Neural progenitor cell (in vitro differentiated cells): ENCODE results near the gene ATP13A3.

Experiments
- EZH2phosphoT487 ChIP-seq: fragments of 200-600 bp; sonication (generic); IDR thresholded peaks from 2 replicates; pipeline ENCODE4 v1.6.1; 2017; ENCODE audit warnings: antibody characterized with exemption
- TF ChIP-seq, protein P1 (sequence below): fragments of 200-600 bp; sonication (generic); IDR thresholded peaks from 2 replicates; pipeline ENCODE4 v1.5.1; 2017; ENCODE audit warnings: antibody characterized with exemption, mild to moderate bottlenecking

DNA sequence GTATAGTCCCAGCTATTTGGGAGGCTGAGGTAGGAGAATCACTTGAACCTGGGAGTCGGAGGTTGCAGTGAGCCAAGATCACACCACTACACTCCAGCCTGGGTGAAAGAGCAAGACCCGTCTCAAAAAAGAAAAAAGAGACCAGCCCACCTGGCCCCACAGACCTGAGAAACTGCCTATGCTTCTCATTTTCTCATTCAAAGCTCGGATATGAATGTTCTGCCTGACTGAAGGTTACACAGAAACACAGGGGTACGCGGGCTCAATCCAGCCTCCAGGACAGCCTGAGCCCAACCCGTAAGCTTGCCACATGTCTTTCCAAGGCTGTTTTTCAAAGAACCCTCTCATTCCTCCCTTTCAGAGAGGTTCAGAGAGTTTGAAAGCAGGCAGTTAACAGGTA is 107.6 kb downstream of the ATP13A3 start:
- TF ChIP-seq, protein P1, sequence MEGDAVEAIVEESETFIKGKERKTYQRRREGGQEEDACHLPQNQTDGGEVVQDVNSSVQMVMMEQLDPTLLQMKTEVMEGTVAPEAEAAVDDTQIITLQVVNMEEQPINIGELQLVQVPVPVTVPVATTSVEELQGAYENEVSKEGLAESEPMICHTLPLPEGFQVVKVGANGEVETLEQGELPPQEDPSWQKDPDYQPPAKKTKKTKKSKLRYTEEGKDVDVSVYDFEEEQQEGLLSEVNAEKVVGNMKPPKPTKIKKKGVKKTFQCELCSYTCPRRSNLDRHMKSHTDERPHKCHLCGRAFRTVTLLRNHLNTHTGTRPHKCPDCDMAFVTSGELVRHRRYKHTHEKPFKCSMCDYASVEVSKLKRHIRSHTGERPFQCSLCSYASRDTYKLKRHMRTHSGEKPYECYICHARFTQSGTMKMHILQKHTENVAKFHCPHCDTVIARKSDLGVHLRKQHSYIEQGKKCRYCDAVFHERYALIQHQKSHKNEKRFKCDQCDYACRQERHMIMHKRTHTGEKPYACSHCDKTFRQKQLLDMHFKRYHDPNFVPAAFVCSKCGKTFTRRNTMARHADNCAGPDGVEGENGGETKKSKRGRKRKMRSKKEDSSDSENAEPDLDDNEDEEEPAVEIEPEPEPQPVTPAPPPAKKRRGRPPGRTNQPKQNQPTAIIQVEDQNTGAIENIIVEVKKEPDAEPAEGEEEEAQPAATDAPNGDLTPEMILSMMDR = no peak
- no peak for TF ChIP-seq EZH2phosphoT487
